22Rv1 (cell line): ENCODE data around the gene SDE2.

Source experiments
- CTCF ChIP-seq: fragments of 450-650 bp; IDR thresholded peaks from 2 replicates; pipeline ENCODE4 v1.5.1; 2017; ENCODE audit warnings: mild to moderate bottlenecking
- ZFX ChIP-seq: fragments of 450-650 bp; IDR thresholded peaks from 2 replicates; pipeline ENCODE4 v1.6.1; 2017; ENCODE audit warnings: antibody characterized with exemption, borderline replicate concordance

GRCh38 chr1:226033582-226033981 is 34.4 kb upstream of the SDE2 start:
- no peak for TF ChIP-seq CTCF
- TF ChIP-seq ZFX, result no peak
